OCI-LY1 (cell line): ENCODE results near the gene AK5.

ENCODE experiments used
- EZH2 ChIP-seq: fragments of 200-600 bp; sonication (generic), shearing (Covaris generic); IDR thresholded peaks from 2 replicates; pipeline ENCODE4 v1.8.0; 2017; ENCODE audit warnings: borderline replicate concordance, mixed run types, mild to moderate bottlenecking, antibody characterized with exemption, low read length, moderate library complexity, mixed read lengths
- TF ChIP-seq, protein P1 (sequence below): fragments of 200-600 bp; sonication (generic), shearing (Covaris generic); IDR thresholded peaks from 2 replicates; pipeline ENCODE4 v1.5.1; 2017; ENCODE audit warnings: mild to moderate bottlenecking, antibody characterized with exemption, low read length, moderate library complexity, mixed read lengths

DNA sequence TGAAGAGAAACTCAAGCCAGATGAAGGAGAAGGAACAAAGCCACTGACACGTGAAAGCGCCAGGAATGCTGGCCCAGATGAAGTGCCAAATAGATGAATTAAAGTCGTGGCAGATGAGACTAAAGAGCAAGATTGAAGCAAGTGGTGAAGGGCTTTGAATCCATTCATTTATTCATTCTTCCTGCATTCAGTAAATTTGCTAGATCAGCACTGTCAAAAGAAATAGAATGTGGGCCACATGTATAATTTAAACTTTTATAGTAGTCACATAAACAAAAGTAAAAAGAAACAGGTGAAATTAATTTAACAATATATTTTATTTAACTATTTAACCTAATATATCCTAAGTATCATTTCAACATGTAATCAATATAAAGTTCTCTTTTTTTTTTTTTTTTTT is 265.1 kb downstream of the AK5 start:
- TF ChIP-seq, protein P1, sequence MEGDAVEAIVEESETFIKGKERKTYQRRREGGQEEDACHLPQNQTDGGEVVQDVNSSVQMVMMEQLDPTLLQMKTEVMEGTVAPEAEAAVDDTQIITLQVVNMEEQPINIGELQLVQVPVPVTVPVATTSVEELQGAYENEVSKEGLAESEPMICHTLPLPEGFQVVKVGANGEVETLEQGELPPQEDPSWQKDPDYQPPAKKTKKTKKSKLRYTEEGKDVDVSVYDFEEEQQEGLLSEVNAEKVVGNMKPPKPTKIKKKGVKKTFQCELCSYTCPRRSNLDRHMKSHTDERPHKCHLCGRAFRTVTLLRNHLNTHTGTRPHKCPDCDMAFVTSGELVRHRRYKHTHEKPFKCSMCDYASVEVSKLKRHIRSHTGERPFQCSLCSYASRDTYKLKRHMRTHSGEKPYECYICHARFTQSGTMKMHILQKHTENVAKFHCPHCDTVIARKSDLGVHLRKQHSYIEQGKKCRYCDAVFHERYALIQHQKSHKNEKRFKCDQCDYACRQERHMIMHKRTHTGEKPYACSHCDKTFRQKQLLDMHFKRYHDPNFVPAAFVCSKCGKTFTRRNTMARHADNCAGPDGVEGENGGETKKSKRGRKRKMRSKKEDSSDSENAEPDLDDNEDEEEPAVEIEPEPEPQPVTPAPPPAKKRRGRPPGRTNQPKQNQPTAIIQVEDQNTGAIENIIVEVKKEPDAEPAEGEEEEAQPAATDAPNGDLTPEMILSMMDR = no peak
- TF ChIP-seq EZH2 = no peak
